HG03521 (cell line): ENCODE results near the gene NEBL.

Experiments
- ATAC-seq: cut with Tn5 transposase; IDR thresholded peaks from one replicate; pipeline ENCODE4 v1.9.1; 2021; ENCODE audit warnings: mild to moderate bottlenecking, moderate library complexity; ENCODE audit not compliant: unreplicated experiment

The NEBL gene

DNA sequence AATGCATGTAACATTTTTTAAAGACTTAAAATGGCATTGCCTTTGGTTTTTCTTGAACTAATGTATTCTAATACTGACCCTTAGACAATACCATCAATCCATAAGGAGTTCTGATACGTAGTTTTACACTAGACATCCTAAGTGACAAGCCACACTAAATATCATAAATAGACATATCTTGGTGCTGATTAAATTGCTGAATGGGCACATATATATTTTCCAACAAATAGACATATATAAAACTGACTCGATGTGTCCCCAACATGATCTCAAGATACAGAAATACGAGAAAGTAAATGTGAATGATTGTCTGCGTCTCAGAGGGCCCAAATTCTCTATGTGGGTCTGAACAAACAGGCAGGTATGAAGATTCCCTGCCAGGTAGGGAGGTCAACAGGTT is 99.8 kb downstream of the NEBL start:
- ATAC-seq = no peak

GRCh38 chr10:20795391-20795790 is 101.7 kb downstream of the NEBL start:
- no peak for ATAC-seq

- no peak for ATAC-seq
These were observed 111.9 kb downstream of the NEBL start for GRCh38 chr10:20785174-20785573.

DNA sequence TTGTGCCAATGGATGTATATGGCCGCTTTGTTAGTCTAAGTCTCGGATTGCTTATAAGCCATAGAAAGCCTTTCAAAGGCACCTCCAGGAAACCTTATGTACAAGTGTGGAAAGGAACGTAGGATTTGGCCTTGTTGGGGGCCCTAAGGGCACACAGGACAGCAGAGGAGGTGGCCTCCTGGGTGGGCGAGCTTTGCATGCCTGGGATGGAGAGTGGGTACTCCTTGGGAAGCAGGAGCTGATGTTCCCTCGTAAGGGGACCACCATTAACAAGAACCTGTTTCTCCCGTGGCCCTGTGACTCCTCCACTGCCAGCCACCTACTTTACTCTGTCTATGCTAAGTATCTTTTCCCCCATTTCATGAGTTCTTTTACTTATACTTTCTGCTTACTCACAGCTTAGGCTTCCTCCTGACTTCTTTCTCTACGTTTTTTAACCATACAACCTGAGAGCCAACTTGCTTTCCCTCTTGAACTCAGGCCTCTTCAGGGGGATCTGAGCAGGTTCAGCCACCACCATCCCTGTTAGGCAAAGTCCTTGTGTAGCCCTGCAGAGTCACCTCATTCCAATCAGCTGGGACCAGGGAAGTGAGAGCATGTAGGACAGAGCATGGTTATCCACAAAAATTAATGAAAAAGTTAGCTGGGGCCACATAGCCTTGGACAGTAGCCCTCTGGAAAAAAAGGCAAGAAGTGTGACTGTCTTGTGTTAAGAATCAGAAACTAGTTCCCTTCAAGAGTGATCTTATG is 118.9 kb downstream of the NEBL start:
- no peak for ATAC-seq

GRCh38 chr10:20776384-20777118 is 120.6 kb downstream of the NEBL start:
- ATAC-seq = no peak

- no peak for ATAC-seq
These were observed 126.1 kb downstream of the NEBL start for GRCh38 chr10:20771051-20771450.

DNA sequence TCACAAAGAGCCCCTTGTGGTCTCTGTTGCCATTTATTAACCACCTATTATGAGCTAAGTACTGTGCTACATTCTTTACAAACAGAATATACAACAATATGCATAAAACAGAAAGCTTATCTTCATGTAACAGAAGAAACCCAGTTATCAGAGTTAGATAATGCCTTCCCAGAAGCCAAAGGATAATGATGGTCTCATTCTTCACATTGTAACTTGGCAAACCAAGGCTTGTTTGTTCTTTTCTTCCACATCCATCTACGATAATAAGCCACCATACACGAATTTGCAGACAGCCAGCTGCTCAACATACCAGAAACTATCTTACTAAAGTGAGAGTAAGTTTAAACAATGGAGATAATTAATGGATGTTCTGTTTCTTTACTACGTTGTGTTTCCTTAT is 127.6 kb downstream of the NEBL start:
- ATAC-seq = no peak

GRCh38 chr10:20768843-20769242 is 128.3 kb downstream of the NEBL start:
- no peak for ATAC-seq

- no peak for ATAC-seq
These were observed 130.1 kb downstream of the NEBL start for GRCh38 chr10:20767028-20767427.

GRCh38 chr10:20765066-20765465 is 132.0 kb downstream of the NEBL start:
- ATAC-seq = no peak

DNA sequence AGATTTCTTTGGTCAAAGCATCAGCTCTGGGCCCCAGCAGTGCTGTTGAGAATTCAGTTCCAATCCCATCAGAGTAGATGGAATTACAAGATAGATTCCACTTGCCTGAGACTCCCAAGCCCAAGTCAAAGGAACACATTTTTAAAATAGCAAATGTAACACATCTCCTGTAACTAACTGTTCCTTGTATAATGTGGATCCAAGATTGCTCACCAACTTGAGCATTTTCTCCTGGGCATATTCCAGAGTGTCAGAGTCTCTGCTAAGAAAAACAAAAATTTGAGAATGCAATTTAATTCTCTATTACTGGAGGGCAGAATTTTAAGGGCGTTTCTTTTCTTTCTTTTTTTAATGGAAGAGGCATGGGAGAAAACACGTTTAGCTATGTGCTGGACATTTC is 136.7 kb downstream of the NEBL start:
- ATAC-seq = no peak

GRCh38 chr10:20748551-20748950 is 148.6 kb downstream of the NEBL start:
- ATAC-seq = no peak

DNA sequence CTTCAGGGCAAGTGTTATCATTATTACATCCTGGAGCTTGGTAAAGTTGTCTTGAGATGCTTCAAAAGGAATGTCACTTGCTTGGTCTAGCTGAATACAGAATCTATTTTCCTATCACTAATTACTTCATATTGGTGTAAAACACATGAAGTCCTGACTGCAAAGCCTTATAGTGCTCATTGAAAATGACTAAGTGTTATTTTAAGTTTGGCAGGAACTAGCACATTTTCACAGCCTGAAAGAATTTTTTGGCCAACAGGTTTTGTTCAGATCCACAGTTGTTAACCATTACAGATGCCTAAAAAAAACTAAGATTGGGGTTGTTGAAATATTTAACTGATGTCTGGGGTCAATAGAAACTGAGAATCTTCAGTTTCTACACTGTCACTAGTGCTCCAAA is 149.3 kb downstream of the NEBL start:
- no peak for ATAC-seq

DNA sequence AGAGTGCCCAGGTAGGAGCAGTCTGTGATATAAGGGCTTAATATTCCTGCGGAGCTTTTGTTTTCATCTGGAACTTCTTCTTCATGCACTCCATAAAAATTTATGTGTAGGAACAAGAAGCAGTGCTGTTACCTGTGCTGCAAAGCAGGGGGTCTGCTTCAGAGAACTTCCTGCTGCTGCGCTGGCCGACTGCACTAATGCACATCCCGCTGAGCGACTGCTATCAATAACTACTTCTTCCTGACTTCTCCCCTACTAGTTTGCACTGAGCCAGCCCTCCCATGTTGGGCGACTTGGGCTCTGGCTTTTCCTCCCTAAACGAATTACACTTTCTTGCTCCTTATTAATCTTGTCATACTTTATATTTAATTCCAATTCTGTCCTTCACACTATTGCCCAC is 150.3 kb downstream of the NEBL start:
- no peak for ATAC-seq

DNA sequence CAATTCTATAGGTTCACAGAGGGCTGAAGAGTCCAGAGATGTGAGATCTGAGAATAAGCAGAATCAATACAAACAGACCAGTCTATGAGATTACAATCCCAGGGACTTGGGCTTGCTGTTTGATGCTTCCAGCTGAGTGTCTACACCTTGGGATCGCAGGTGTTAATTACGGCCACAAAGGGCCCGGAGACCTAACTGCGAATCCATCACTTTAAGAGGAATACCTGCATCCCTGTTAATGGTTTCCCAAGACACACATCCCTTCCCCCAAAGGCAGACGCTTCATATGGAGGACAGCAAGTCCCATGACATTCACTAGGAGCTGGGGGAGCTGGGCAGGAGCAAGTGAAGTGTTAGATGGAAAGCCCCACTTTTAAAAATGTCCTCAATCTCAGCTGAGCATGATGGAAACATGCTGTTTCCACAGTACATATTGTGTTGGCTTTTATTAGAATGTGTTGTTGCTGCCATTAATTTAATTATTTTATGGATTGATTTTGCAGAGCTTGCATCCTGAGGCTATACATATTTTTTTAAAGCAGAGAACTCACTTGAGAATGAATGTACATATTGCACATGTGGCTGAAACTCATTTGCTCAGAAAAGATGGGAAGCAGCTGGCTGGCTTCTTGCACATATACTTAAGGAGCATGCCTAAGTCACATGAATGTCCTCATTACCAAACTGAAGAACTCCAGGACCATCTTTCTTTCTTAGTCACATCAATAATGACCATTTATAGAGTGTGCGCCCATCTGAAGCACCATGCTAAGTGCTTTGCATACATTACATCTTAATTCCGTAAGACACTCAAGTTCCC is 151.3 kb downstream of the NEBL start:
- no peak for ATAC-seq

DNA sequence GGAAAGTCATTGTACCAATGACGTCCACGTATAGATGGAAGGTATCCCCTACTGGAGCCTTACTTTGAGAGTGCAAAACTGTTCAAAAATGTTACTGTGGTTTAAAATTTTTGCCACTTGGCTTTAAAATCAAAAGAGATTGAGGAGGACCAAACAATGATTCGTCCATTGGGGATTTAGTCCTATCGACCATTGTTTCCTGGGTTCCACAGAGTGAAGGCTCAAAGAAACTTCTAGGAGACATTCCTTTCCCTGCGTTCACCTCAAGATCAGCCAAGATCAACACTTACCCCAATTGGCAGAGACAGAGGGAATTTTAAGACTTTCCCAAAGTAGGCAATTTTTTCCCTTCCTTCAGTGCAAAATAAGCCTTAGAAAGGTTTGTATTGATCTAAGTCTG is 152.3 kb downstream of the NEBL start:
- no peak for ATAC-seq

- no peak for ATAC-seq
These were observed 153.2 kb downstream of the NEBL start for GRCh38 chr10:20743942-20744341.

- no peak for ATAC-seq
These were observed 154.2 kb downstream of the NEBL start for GRCh38 chr10:20742737-20743541.

DNA sequence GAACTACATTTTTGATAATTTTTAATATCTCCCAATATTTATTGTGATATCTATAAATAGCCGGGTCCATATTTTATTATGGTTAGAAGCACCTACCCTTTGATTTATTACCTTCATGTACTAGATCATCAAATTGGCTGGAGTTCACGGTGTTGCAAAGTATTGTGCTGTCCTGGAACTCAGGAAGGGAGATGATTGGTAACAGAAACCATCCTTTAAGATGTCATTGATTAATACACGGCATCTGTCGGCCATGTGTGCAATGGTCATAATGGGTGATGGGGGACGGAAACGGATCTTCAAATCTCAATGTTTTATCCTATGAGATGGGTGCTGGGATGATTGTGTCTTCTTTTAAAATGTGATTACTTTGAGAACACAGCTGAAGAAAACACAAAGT is 157.0 kb downstream of the NEBL start:
- no peak for ATAC-seq

GRCh38 chr10:20737107-20737506 is 160.0 kb downstream of the NEBL start:
- no peak for ATAC-seq
